K562 (cell line): ENCODE results near the gene CABS1. TPM values are rescaled to one million over a fixed set of nuclear protein-coding genes. Genes with fewer than 3 reads are reported as not detected.

Source experiments
- ATAC-seq: fragments of 200-7000 bp; cut with Tn5 transposase; 3 replicates; pipeline ENCODE4 v1.9.1; 2020; ENCODE audit warnings: moderate library complexity
- BruUV-seq: library from RNA; stranded (reverse); fragments of 400-500 nt; replicated peaks from 2 replicates; lab custom pipeline; 2021; lab: Mats Ljungman, UMichigan
- CTCF ChIA-PET: fragments of 300-600 bp; formaldehyde crosslinking; extraction: SDS; loops from one replicate; lab custom pipeline; 2021; ENCODE audit warnings: low intra/inter-chr PET ratio; lab: Yijun Ruan, JAX
- POLR2A ChIA-PET: fragments of 300-600, 350-650 bp; sonication (Branson Sonifier 250); formaldehyde crosslinking; extraction: SDS; loops from one replicate; lab custom pipeline; 2021; ENCODE audit warnings: antibody characterized with exemption, inconsistent platforms; lab: Yijun Ruan, JAX
- DNase-seq, 4 experiments: peaks; one replicate each; pipeline versions ENCODE4 v3.0.0 to v3.0.0-alpha.2; 2011 to 2018; ENCODE audit warnings: low spot score in 3 of 4, mixed read lengths in 3 of 4; ENCODE audit errors: extremely low read depth in 1 of 4
- FAIRE-seq: peaks from 2 replicates; lab custom pipeline; 2011; peaks lifted over from hg19 to GRCh38; lab: Jason Lieb, UNC
- H2AFZ ChIP-seq: 2 replicates; pipeline ENCODE4 v1.6.0; 2011; ENCODE audit warnings: low read depth, low read length, control low read depth, inconsistent platforms
- H3K27ac ChIP-seq: fragments of 200-600 bp; 3 replicates; pipeline ENCODE4 v1.8.0; 2011; ENCODE audit warnings: low read depth, mild to moderate bottlenecking, control low read depth, inconsistent platforms, low read length, moderate library complexity, mixed read lengths; ENCODE audit errors: extremely low read depth
- H3K27me3 ChIP-seq, 2 experiments: fragments of 300-600 bp in 1 of 2; 2 replicates in 1 of 2; 3 replicates in 1 of 2; pipeline versions ENCODE4 v1.6.0 to v1.8.0; 2011; ENCODE audit warnings: inconsistent platforms in 2 of 2, low read length in 2 of 2, mild to moderate bottlenecking in 1 of 2, mixed read lengths in 1 of 2, moderate library complexity in 1 of 2; ENCODE audit not compliant: control insufficient read depth in 2 of 2, insufficient read depth in 2 of 2
- H3K36me3 ChIP-seq: fragments of 300-600 bp; 3 replicates; pipeline ENCODE4 v1.8.0; 2011; ENCODE audit warnings: mild to moderate bottlenecking, low read length, inconsistent platforms; ENCODE audit not compliant: control insufficient read depth, insufficient read depth
- H3K4me1 ChIP-seq, 2 experiments: fragments of 200-600 bp in 1 of 2; replicated peaks in 1 of 2; 2 replicates in 1 of 2; 3 replicates in 1 of 2; pipeline versions ENCODE4 v1.5.1 to v1.8.0; 2011; ENCODE audit warnings: inconsistent platforms in 2 of 2, low read length in 2 of 2, mild to moderate bottlenecking in 1 of 2, mixed read lengths in 1 of 2, moderate library complexity in 1 of 2; ENCODE audit not compliant: control insufficient read depth in 2 of 2, insufficient read depth in 2 of 2
- H3K4me2 ChIP-seq: 2 replicates; pipeline ENCODE4 v1.6.1; 2011; ENCODE audit warnings: low read length, control low read depth, inconsistent platforms, mixed read lengths; ENCODE audit not compliant: insufficient read depth
- H3K4me3 ChIP-seq: fragments of 200-600 bp; sonication (generic), shearing (Covaris generic); 2 replicates; pipeline ENCODE4 v1.5.1; 2016; ENCODE audit warnings: control low read depth, inconsistent platforms
- H3K79me2 ChIP-seq: fragments of 200-600 bp; 3 replicates; pipeline ENCODE4 v1.8.0; 2011; ENCODE audit warnings: low read length, inconsistent platforms; ENCODE audit not compliant: control insufficient read depth, insufficient read depth
- H3K9ac ChIP-seq, 2 experiments: 2 replicates each; pipeline versions ENCODE4 v1.6.0 to v1.6.1; 2011; ENCODE audit warnings: low read depth in 2 of 2, low read length in 2 of 2, control low read depth in 1 of 2, inconsistent platforms in 1 of 2, mild to moderate bottlenecking in 1 of 2, mixed read lengths in 1 of 2; ENCODE audit not compliant: insufficient read depth in 1 of 2
- H3K9me1 ChIP-seq: one replicate; pipeline ENCODE4 v1.6.0; 2011; ENCODE audit warnings: inconsistent platforms, mild to moderate bottlenecking, low read length, moderate library complexity; ENCODE audit not compliant: control insufficient read depth, insufficient read depth
- H3K9me3 ChIP-seq: replicated peaks from 2 replicates; pipeline ENCODE4 v1.5.1; 2011; ENCODE audit warnings: low read depth, low read length, inconsistent platforms; ENCODE audit not compliant: control insufficient read depth, insufficient read depth
- H4K20me1 ChIP-seq: replicated peaks from 2 replicates; pipeline ENCODE4 v1.6.1; 2011; ENCODE audit warnings: low read length, inconsistent platforms, mixed read lengths; ENCODE audit not compliant: control insufficient read depth, insufficient read depth
- BCL6 ChIP-seq: fragments of 250-450 bp; sonication (Bioruptor Pico); IDR thresholded peaks from 2 replicates; pipeline ENCODE4 v1.4.0; 2020
- BDP1 ChIP-seq: IDR thresholded peaks from 3 replicates; pipeline ENCODE4 v1.6.1; 2011; ENCODE audit not compliant: insufficient read length, insufficient read depth
- DIDO1 ChIP-seq: fragments of 450-650 bp; IDR thresholded peaks from 2 replicates; pipeline ENCODE4 v1.6.1; 2016; ENCODE audit warnings: low read depth, missing biosample characterization, missing genetic modification characterization
- FOXJ3 ChIP-seq: sonication (generic); formaldehyde crosslinking; IDR thresholded peaks from 2 replicates; pipeline ENCODE4 v1.4.0; 2020; ENCODE audit warnings: mild to moderate bottlenecking, missing genetic modification reagents
- FUS ChIP-seq: fragments of 200-400 bp; formaldehyde crosslinking; optimal IDR thresholded peaks from 2 replicates; pipeline ENCODE3; 2017; ENCODE audit warnings: low read depth, low read length
- GABPA ChIP-seq: fragments of 200-800 bp; sonication (Bioruptor generic); conservative IDR thresholded peaks from 2 replicates; pipeline ENCODE4 v1.6.1; 2016; ENCODE audit warnings: low read depth, missing genetic modification characterization, missing compliant biosample characterization
- GATA2 ChIP-seq: sonication (generic); formaldehyde crosslinking; IDR thresholded peaks from 2 replicates; pipeline ENCODE4 v1.4.0; 2020; ENCODE audit warnings: mild to moderate bottlenecking, missing genetic modification reagents
- KDM2B ChIP-seq: fragments of 250-450 bp; sonication (Bioruptor Pico); IDR thresholded peaks from 2 replicates; pipeline ENCODE4 v1.8.0; 2021; ENCODE audit warnings: mild to moderate bottlenecking, moderate library complexity
- KLF16 ChIP-seq: IDR thresholded peaks from 2 replicates; pipeline ENCODE4 v1.6.1; 2016; ENCODE audit warnings: antibody characterized with exemption
- MTA1 ChIP-seq: fragments of 450-650 bp; IDR thresholded peaks from 2 replicates; pipeline ENCODE4 v1.6.1; 2017; ENCODE audit warnings: borderline replicate concordance
- RAD21 ChIP-seq, 2 experiments: fragments of 250-450 bp in 1 of 2; fragments of 450-650 bp in 1 of 2; sonication (Bioruptor Pico) in 1 of 2; formaldehyde crosslinking in 1 of 2; IDR thresholded peaks in 1 of 2; conservative IDR thresholded peaks in 1 of 2; 2 replicates each; pipeline versions ENCODE4 v1.4.0 to v1.8.0; 2020 to 2022; ENCODE audit warnings: mild to moderate bottlenecking in 2 of 2, moderate library complexity in 1 of 2
- TEAD1 ChIP-seq, 2 experiments: fragments of 450-650 bp in 1 of 2; sonication (generic) in 1 of 2; formaldehyde crosslinking; IDR thresholded peaks; 2 replicates each; pipeline versions ENCODE4 v1.4.0 to v1.8.0; 2020 to 2022; ENCODE audit warnings: mild to moderate bottlenecking in 2 of 2, missing genetic modification reagents in 1 of 2
- USF2 ChIP-seq: sonication (generic); formaldehyde crosslinking; IDR thresholded peaks from 2 replicates; pipeline ENCODE4 v1.5.0; 2020; ENCODE audit warnings: missing genetic modification reagents
- ZBTB7A ChIP-seq: IDR thresholded peaks from 2 replicates; pipeline ENCODE4 v1.6.1; 2011; ENCODE audit warnings: low read depth, mild to moderate bottlenecking, low read length, moderate library complexity, borderline replicate concordance; ENCODE audit not compliant: control insufficient read depth
- ZNF184 ChIP-seq: sonication (generic); formaldehyde crosslinking; IDR thresholded peaks from 2 replicates; pipeline ENCODE4 v1.5.0; 2020; ENCODE audit warnings: missing genetic modification reagents
- ZNF398 ChIP-seq: fragments of 250-450 bp; sonication (Bioruptor Pico); IDR thresholded peaks from 2 replicates; pipeline ENCODE4 v1.8.0; 2021; ENCODE audit warnings: moderate library complexity, mild to moderate bottlenecking, inconsistent platforms
- ZNF436 ChIP-seq: fragments of 250-450, 450-650 bp; sonication (Bioruptor Pico); formaldehyde crosslinking; IDR thresholded peaks from 2 replicates; pipeline ENCODE4 v1.7.0; 2020; ENCODE audit warnings: mild to moderate bottlenecking
- ZNF561 ChIP-seq: fragments of 450-650 bp; formaldehyde crosslinking; conservative IDR thresholded peaks from 2 replicates; pipeline ENCODE4 v1.4.0; 2020; ENCODE audit warnings: mild to moderate bottlenecking, moderate library complexity
- ZNF668 ChIP-seq: fragments of 250-450 bp; sonication (Bioruptor Pico); IDR thresholded peaks from 2 replicates; pipeline ENCODE4 v1.8.0; 2022; ENCODE audit warnings: mild to moderate bottlenecking, inconsistent platforms
- ZNF780A ChIP-seq: fragments of 250-450 bp; sonication (Bioruptor Pico); IDR thresholded peaks from 2 replicates; pipeline ENCODE4 v1.5.0; 2021; ENCODE audit warnings: mild to moderate bottlenecking
- WGBS: fragments of 100-300 bp; shearing (Covaris generic); methylation state at CpG from one replicate; pipeline ENCODE4 v1.1.6; 2016; ENCODE audit warnings: low coverage, mixed read lengths; ENCODE audit not compliant: insufficient coverage; ENCODE audit errors: missing lambda C conversion rate; 5-methylcytosine and 5-hydroxymethylcytosine counted together
- in situ Hi-C: fragments of 300-500 bp; cut with MboI; formaldehyde crosslinking; loops from 4 replicates; pipeline ENCODE4 v1.15.0; 2018; ENCODE audit warnings: inconsistent platforms, mixed read lengths
- intact Hi-C: fragments of 100-400 bp; cut with micrococcal nuclease; formaldehyde crosslinking; loops from 2 replicates; pipeline ENCODE4 v1.14.2; 2022
- polyA plus RNA-seq, 8 experiments: library from polyadenylated mRNA; depleted of rRNA in 4 of 8; stranded (reverse) in 5 of 8; unstranded in 3 of 8; fragments of >200 nt; fragmentation: Nextera tagmentation in 2 of 8; fragmentation: Illumina TruSeq in 1 of 8; extraction: Ambion mirVana in 2 of 8; extraction: Trizol in 1 of 8; gene quantifications; 2 replicates each; pipeline versions ENCODE4 v1.2.1 to v1.2.3, GENCODE V29; 2011 to 2014; ENCODE audit warnings: inconsistent platforms in 1 of 8, missing spikeins in 1 of 8
- total RNA-seq, 7 experiments: library from RNA; depleted of rRNA in 6 of 7; stranded (reverse); fragments of >200 nt in 6 of 7; fragmentation: Illumina TruSeq in 2 of 7; extraction: Trizol in 2 of 7; gene quantifications; 2 replicates each; pipeline versions ENCODE4 v1.2.1 to v1.2.3, GENCODE V29; 2011 to 2021; ENCODE audit warnings: low replicate concordance in 1 of 7
- TF ChIP-seq, protein P1 (sequence below): fragments of 450-650 bp; conservative IDR thresholded peaks from 2 replicates; pipeline ENCODE4 v1.6.1; 2016; ENCODE audit warnings: missing genetic modification characterization, low read depth, mild to moderate bottlenecking, missing compliant biosample characterization, moderate library complexity

Gene CABS1
- total and polyA plus RNA-seq, 9 of the 15 experiments (the other 6 are each of a cell fraction or from before 2014, with no cell fraction given) = not detected

GRCh38 chr4:70303090-70303489 lies 31.7 kb upstream of the CABS1 start (continued):
- TF ChIP-seq, protein P1, sequence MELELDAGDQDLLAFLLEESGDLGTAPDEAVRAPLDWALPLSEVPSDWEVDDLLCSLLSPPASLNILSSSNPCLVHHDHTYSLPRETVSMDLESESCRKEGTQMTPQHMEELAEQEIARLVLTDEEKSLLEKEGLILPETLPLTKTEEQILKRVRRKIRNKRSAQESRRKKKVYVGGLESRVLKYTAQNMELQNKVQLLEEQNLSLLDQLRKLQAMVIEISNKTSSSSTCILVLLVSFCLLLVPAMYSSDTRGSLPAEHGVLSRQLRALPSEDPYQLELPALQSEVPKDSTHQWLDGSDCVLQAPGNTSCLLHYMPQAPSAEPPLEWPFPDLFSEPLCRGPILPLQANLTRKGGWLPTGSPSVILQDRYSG = no peak
- TF ChIP-seq BCL6 (CRISPR knock-in tag) (no peak), ZNF436 (CRISPR knock-in tag) (no peak), GABPA (tag) (no peak), ZNF184 (no peak), USF2 (CRISPR knock-in tag) (no peak), RAD21 (CRISPR knock-in tag; conservative IDR thresholded peaks at IDR 0.05 in 1 of 2, IDR thresholded peaks at IDR 0.05 in 1 of 2) (no peak), ZNF780A (CRISPR knock-in tag) (no peak)

GRCh38 chr4:70305601-70306000 lies 29.2 kb upstream of the CABS1 start:
- no peak for ATAC-seq
- intact Hi-C loops = no loop called here
- no peak for TF ChIP-seq ZNF398 (CRISPR knock-in tag)
- TF ChIP-seq TEAD1 (CRISPR knock-in tag; IDR thresholded peaks at IDR 0.05) = no peak
- no peak for TF ChIP-seq FOXJ3
- no peak for TF ChIP-seq KLF16
- TF ChIP-seq BDP1 = no peak
- no peak for TF ChIP-seq GATA2
- TF ChIP-seq FUS = no peak
- no peak for TF ChIP-seq DIDO1 (tag)
- TF ChIP-seq KDM2B = no peak
- no peak for TF ChIP-seq ZNF668 (CRISPR knock-in tag)
- no peak for TF ChIP-seq ZNF561
- TF ChIP-seq MTA1 = no peak
- no peak for TF ChIP-seq ZBTB7A

More at GRCh38 chr4:70305601-70306000, 29.2 kb upstream of the CABS1 start:
- Histone ChIP-seq H3K9me3 (no peaks in the 10 kb centered on the region), H3K9ac (no peak overlapping the region), H3K36me3 (no peaks in the 10 kb centered on the region), H3K9me1 (no peaks in the 10 kb centered on the region), H3K4me3 (no peak overlapping the region), H2AFZ (no peak overlapping the region), H3K79me2 (no peaks in the 10 kb centered on the region), H3K4me2 (no peak overlapping the region), H3K4me1 (no peaks in the 10 kb centered on the region), H4K20me1 (no peaks in the 10 kb centered on the region), H3K27me3 (no peaks in the 10 kb centered on the region), H3K27ac (no peak overlapping the region)
- POLR2A ChIA-PET = no interaction called here
- in situ Hi-C loops = no loop called here
- DNase-seq = no peak
- no TSS peak for BruUV-seq
- CTCF ChIA-PET = no interaction called here
- FAIRE-seq = no peak
- WGBS = 2% methylated on average over 4 of the region's 4 CpGs
